Neural cell (in vitro differentiated cells): Measurements from ENCODE around the gene ELOVL3. TPM values are rescaled to one million over a fixed set of nuclear protein-coding genes. Genes with fewer than 3 reads are reported as not detected.

Experiments
- H2AFZ ChIP-seq: fragments of 200-600, 300-800 bp; sonication (generic), shearing (Covaris generic); 2 replicates; pipeline ENCODE4 v1.6.0; 2014; ENCODE audit warnings: low read depth, mild to moderate bottlenecking, antibody characterized with exemption, low read length, moderate library complexity
- H3F3A ChIP-seq: fragments of 200-600 bp; shearing (Covaris generic); 2 replicates; pipeline ENCODE4 v1.6.1; 2016; ENCODE audit warnings: mild to moderate bottlenecking, moderate library complexity, mixed read lengths, antibody characterized with exemption, low read length; ENCODE audit not compliant: insufficient read depth, poor library complexity, severe bottlenecking
- H3K27ac ChIP-seq: fragments of 200-600, 300-800 bp; sonication (generic), shearing (Covaris generic); 2 replicates; pipeline ENCODE4 v1.5.1; 2014; ENCODE audit warnings: mild to moderate bottlenecking, low read length, moderate library complexity
- H3K27me3 ChIP-seq: fragments of 300-800, 200-600 bp; sonication (generic), shearing (Covaris generic); 2 replicates; pipeline ENCODE4 v1.6.0; 2014; ENCODE audit warnings: mild to moderate bottlenecking, low read depth, low read length, moderate library complexity; ENCODE audit not compliant: insufficient read depth
- H3K36me3 ChIP-seq: fragments of 300-800, 200-600 bp; sonication (generic), shearing (Covaris generic); 2 replicates; pipeline ENCODE4 v1.5.1; 2014; ENCODE audit warnings: mild to moderate bottlenecking, antibody characterized with exemption, low read length, moderate library complexity; ENCODE audit not compliant: insufficient read depth
- H3K4me2 ChIP-seq: fragments of 300-800, 200-600 bp; sonication (generic), shearing (Covaris generic); 2 replicates; pipeline ENCODE4 v1.6.0; 2014; ENCODE audit warnings: mild to moderate bottlenecking, low read length
- H3K4me3 ChIP-seq: fragments of 300-800, 200-600 bp; sonication (generic), shearing (Covaris generic); 2 replicates; pipeline ENCODE4 v1.5.1; 2014; ENCODE audit warnings: mild to moderate bottlenecking, low read length, moderate library complexity
- H3K79me2 ChIP-seq: fragments of 200-600 bp; shearing (Covaris generic); replicated peaks from 2 replicates; pipeline ENCODE4 v1.6.0; 2014; ENCODE audit warnings: mild to moderate bottlenecking, low read length, moderate library complexity; ENCODE audit not compliant: insufficient read depth
- H3K9ac ChIP-seq: fragments of 300-800, 200-600 bp; sonication (generic), shearing (Covaris generic); 2 replicates; pipeline ENCODE4 v1.6.1; 2016; ENCODE audit warnings: mild to moderate bottlenecking, low read length, mixed read lengths
- H3K9me2 ChIP-seq: fragments of 200-600 bp; shearing (Covaris generic); 2 replicates; pipeline ENCODE4 v1.6.1; 2016; ENCODE audit warnings: mild to moderate bottlenecking, low read length, mixed read lengths; ENCODE audit not compliant: insufficient read depth
- H3K9me3 ChIP-seq: fragments of 200-600, 300-800 bp; sonication (generic), shearing (Covaris generic); 2 replicates; pipeline ENCODE4 v1.6.1; 2016; ENCODE audit warnings: mild to moderate bottlenecking, mixed run types, low read length, moderate library complexity, mixed read lengths
- H4K20me1 ChIP-seq: fragments of 200-600 bp; shearing (Covaris generic); 2 replicates; pipeline ENCODE4 v1.6.1; 2016; ENCODE audit warnings: mild to moderate bottlenecking, mixed run types; ENCODE audit not compliant: insufficient read depth
- CTCF ChIP-seq: fragments of 450-650 bp; IDR thresholded peaks from 2 replicates; pipeline ENCODE4 v1.5.1; 2014; ENCODE audit warnings: antibody characterized with exemption, mild to moderate bottlenecking, moderate library complexity; ENCODE audit not compliant: poor library complexity, severe bottlenecking
- EP300 ChIP-seq: fragments of 450-650 bp; conservative IDR thresholded peaks from 2 replicates; pipeline ENCODE4 v1.6.1; 2014; ENCODE audit warnings: antibody characterized with exemption, mild to moderate bottlenecking, moderate library complexity; ENCODE audit not compliant: poor library complexity, severe bottlenecking
- EZH2 ChIP-seq: fragments of 200-600, 300-800 bp; shearing (Covaris generic), sonication (generic); IDR thresholded peaks from 2 replicates; pipeline ENCODE4 v1.6.1; 2014; ENCODE audit warnings: antibody characterized with exemption, low read length, borderline replicate concordance, mild to moderate bottlenecking; ENCODE audit not compliant: insufficient read depth, poor library complexity, severe bottlenecking
- MXI1 ChIP-seq: fragments of 450-650 bp; conservative IDR thresholded peaks from 2 replicates; pipeline ENCODE4 v1.6.1; 2014; ENCODE audit warnings: antibody characterized with exemption, mild to moderate bottlenecking; ENCODE audit not compliant: poor library complexity, severe bottlenecking
- POLR2AphosphoS5 ChIP-seq: IDR thresholded peaks from 2 replicates; pipeline ENCODE4 v1.6.1; 2012
- RAD21 ChIP-seq: fragments of 450-650 bp; conservative IDR thresholded peaks from 2 replicates; pipeline ENCODE4 v1.6.1; 2014; ENCODE audit warnings: antibody characterized with exemption, mild to moderate bottlenecking, moderate library complexity
- REST ChIP-seq: IDR thresholded peaks from 2 replicates; pipeline ENCODE4 v1.6.1; 2012; ENCODE audit warnings: borderline replicate concordance
- SMC3 ChIP-seq: fragments of 450-650 bp; conservative IDR thresholded peaks from 2 replicates; pipeline ENCODE4 v1.6.1; 2014; ENCODE audit warnings: antibody characterized with exemption, mild to moderate bottlenecking, moderate library complexity; ENCODE audit not compliant: poor library complexity
- TAF1 ChIP-seq: IDR thresholded peaks from 2 replicates; pipeline ENCODE4 v1.6.1; 2012; ENCODE audit warnings: low read depth
- polyA minus RNA-seq: library from RNA; depleted of rRNA, polyadenylated mRNA; stranded (reverse); fragments of >200 nt; gene quantifications from 2 replicates; pipeline ENCODE4 v1.2.3, GENCODE V29; 2014
- polyA plus RNA-seq: library from polyadenylated mRNA; depleted of rRNA; stranded (reverse); fragments of >200 nt; gene quantifications from 2 replicates; pipeline ENCODE4 v1.2.3, GENCODE V29; 2014

ELOVL3 gene
- polyA plus RNA-seq (not detected in 2 replicates), polyA minus RNA-seq (not detected in 2 replicates)

GRCh38 chr10:102225646-102226541 is at the start of gene ELOVL3:
Gene ELOVL3, plus strand, starts transcription at chr10:102226299. Its CDS starts 250 bp downstream, at chr10:102226549.
- peak within 1 kb of the TSS; percentile 59 for H3K4me3 ChIP-seq
- peak within 1 kb of the TSS; percentile 51 for H3K9ac ChIP-seq
- H3K9me2 ChIP-seq: no peaks in the 10 kb centered on the region
- no peaks in the 10 kb centered on the region for H3K9me3 ChIP-seq
- TF ChIP-seq MXI1 (peak; percentile 18), SMC3 (peak; percentile 21), POLR2AphosphoS5 (peak; percentile 32), REST (no peak), CTCF (peak; percentile 10), EZH2 (no peak), RAD21 (no peak), EP300 (no peak), TAF1 (no peak)
- no peak within 1 kb of the TSS for H3K27ac ChIP-seq
- no peaks in the 10 kb centered on the region for H3K36me3 ChIP-seq
- no peaks in the 10 kb centered on the region for H3F3A ChIP-seq
- no peak within 1 kb of the TSS for H3K4me2 ChIP-seq
- H3K27me3 ChIP-seq: peaks cover 56% of the 10 kb centered on the region
- no peaks in the 10 kb centered on the region for H3K79me2 ChIP-seq
- peak within 1 kb of the TSS; percentile 10 for H2AFZ ChIP-seq
- H4K20me1 ChIP-seq: no peaks in the 10 kb centered on the region

- H3K9me3 ChIP-seq: no peaks in the 10 kb centered on the region
- H3K9me2 ChIP-seq: no peaks in the 10 kb centered on the region
- no peaks in the 10 kb centered on the region for H3K27me3 ChIP-seq
- TF ChIP-seq POLR2AphosphoS5 (no peak), REST (no peak), SMC3 (no peak), TAF1 (no peak)
- no peaks in the 10 kb centered on the region for H4K20me1 ChIP-seq
- no peak overlapping the region for H2AFZ ChIP-seq
- H3K79me2 ChIP-seq: no peaks in the 10 kb centered on the region
- H3K4me2 ChIP-seq: no peak overlapping the region
- H3K27ac ChIP-seq: no peak overlapping the region
- H3K4me3 ChIP-seq: no peak overlapping the region
- no peak overlapping the region for H3K9ac ChIP-seq
- no peaks in the 10 kb centered on the region for H3F3A ChIP-seq
- no peaks in the 10 kb centered on the region for H3K36me3 ChIP-seq
These were observed 41.5 kb upstream of the ELOVL3 start for GRCh38 chr10:102184606-102185005.
